Stimulated activated naive CD4-positive, alpha-beta T cell (primary cell): Measurements from ENCODE around the gene ERBB4.

Source experiments
- DNase-seq, 6 experiments: peaks; one replicate each; lab custom pipeline; 2025; lab: John Stamatoyannopoulos, UW

Gene ERBB4

DNA sequence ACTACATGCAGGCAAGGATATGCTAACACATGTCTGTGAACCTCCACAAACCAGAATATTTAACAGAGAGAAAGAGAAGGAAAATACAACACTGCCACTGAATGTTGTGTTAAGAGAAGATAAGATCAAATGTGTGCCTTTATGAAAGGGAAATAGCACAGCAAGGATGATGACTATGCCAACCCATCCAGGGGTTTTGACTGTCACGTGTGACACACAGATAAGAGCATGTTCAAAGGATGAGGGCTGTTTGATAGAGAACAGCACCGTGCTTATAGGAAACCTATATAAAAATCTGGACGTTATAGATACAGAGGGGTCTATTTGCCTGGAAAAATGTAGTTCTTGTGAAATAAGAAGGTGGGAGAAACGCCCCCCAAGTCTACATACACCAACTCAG is 1070.4 kb downstream of the ERBB4 start:
- no peak for DNase-seq

DNA sequence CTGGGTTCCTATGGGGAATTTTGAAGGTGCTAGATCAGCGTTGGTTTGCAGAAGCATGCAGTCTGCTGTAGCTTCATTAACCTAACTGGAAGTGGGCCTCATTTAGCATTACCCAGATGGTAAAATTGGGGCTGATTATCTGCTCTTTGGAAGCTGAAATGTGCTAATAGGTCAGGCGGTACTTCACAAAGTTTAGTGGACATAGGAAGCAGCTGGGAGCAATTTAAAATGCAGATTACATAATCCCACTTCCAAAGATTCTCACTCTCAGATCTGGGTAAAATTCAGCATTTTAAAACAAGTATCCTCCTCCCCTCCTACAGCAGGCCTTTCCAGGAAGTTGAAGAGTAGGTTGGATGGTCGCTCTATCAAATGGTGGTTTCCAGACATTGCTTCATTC is 1075.2 kb downstream of the ERBB4 start:
- DNase-seq: no peak

DNA sequence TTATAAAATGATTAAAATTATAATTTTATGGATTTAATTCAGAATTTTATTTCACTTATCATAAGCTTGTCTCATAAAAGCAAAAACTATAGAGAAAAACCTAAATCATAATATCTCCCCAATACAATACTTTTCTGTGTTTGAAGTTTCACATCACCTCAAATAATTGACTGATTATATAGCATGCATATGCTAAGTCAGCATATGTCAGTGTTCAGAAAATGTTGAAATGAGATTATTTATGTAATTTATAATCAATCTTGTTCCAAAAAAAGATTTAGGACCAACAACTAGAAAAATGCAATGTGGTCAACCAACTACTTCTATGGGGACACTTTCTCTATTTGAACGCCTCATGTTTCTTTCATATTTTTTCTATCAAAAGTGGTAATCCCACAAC is 1079.6 kb downstream of the ERBB4 start:
- DNase-seq: no peak

DNA sequence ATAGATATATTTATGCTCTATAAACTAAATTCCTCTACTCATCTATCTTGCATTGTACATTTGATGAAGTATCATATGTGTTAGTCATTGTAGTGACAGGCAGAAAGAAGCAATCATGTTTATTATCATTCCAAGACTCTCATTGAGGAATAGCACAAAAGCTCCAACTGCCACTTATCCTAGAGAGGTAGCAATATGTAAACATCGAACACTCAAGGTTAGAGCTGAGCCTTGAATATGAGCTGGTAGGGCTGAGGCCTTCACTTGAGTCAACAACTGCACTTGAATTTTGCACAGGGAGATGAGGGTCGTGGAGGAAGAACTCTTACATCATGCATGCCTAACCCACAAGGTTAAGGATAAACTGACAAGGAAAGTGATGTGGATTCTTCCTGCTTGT is 1081.3 kb downstream of the ERBB4 start:
- no peak for DNase-seq

DNA sequence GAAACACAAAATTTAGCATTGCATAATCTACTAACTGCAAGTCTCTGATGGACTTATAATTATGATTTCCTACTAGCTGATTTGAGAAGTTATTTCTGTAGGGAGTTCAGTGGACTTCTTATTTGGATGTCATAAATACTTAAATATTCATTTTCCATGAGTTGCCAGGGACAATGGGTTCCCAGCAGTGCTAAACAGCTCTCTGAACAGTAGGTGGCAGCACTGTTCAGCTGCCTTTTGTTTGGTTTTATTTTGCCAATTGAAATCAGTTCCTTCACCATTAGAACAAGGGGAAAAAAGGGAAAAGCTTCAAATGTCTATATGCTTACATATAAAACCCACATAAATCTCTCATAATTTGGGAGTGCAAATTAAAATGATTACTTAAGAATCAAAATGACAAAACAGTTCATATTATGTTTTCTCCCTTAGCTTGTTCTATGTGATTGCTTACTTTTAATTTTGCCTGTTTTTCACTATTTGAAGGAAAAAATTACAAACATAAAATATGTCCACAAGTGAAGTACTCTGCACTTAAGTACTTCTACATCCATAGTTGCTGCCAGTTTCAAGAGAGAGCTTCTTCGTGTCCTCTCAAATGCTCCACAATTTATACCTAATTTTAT is 1083.3 kb downstream of the ERBB4 start:
- DNase-seq: no peak

DNA sequence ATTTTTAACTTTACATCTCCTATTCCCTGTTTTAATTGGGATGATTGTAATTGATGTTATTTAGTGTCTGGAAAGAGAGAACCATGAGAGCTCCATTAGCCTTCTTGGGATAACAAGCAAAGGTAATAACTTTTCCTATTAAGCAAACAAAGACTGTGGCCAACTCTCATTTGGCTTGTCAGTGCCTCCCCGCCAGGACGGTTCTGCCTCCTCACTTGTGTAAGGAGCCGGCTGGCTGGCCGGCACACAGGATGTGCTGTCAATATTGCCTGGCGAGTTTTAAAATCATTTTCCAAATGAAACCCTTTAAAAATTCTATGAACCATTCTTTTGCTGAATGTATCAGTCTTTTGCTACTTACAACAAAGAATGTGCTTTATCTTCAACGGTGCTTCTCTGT is 1083.9 kb downstream of the ERBB4 start:
- no peak for DNase-seq

DNA sequence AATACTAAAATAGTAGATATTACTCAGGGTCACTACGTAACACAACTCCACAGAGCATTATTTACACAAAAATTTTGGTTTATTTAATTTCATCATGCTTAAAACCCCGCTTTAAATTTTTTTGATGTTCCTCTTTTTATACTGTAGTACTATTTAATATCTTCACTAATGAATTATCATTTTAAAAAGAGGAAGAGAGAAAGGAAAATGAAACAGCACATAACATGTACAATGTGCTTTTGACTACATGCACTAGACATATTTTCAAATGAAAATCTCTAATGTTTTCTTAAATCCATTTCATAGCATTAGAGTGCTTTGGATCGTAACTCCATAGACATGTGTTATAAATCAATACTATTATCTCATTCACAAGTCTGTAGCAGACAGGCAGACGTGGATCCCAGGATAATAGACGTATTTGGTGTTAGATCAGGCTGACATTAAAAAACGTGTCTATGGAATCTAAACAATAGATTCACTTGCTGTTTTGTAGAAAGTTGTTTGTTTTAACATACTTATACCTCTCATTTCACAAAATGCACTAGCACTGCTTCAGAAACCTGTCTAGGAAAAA is 1085.2 kb downstream of the ERBB4 start:
- no peak for DNase-seq

DNA sequence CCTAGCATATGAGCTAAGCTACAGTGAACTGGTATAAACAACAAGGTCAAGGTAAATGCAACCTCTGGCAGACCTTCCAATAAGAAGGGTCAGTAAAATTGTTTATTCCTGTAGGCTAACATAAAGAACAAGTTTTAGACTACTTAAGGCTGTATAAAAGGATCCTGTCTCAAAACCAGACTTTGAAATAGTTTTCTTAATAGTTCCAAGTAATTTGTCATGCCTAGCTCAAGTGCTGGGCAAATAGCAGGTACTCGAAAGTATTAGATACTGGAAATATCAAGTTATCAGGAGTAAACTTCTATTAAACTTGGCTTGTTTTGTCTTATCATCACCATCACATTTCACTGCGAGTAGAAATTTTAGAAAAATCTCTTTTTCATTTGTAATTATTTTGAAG is 1087.0 kb downstream of the ERBB4 start:
- no peak for DNase-seq

DNA sequence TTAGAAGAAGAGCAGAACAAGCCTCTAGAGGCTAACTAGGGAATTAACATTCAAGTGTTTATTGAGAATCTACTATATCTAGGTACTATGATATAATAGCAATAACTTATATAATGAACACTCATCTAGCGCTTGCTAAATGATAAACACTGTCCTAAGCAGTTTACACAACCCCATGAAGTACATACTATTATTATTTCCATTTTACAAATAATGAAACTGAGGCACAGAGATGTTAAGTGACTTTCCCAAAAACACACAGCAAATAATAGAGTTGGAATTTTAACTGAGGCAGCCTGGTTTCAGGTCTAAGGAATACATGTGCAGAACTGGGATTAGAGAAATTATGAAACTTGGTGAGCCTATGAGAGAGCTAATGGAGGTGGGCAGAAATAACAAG is 1088.8 kb downstream of the ERBB4 start:
- DNase-seq: no peak

DNA sequence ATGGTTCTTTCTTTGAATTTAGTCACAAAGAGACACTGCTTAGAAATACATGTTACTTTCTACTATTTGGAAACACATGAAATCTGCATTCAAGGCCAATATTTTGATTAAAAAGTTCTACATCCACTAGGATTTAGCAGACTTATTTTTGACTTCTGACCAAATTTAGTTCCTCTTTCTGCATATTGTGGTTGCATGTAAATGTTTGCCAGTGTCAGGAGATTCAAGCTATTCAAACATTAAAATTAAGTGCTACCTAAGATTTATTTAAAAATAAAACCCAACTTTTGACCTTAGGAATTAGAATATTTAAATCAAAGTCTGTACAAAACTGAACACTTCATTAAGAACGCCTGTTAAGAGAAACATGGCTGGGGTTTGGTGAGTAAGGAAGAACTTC is 1091.1 kb downstream of the ERBB4 start:
- DNase-seq: no peak

DNA sequence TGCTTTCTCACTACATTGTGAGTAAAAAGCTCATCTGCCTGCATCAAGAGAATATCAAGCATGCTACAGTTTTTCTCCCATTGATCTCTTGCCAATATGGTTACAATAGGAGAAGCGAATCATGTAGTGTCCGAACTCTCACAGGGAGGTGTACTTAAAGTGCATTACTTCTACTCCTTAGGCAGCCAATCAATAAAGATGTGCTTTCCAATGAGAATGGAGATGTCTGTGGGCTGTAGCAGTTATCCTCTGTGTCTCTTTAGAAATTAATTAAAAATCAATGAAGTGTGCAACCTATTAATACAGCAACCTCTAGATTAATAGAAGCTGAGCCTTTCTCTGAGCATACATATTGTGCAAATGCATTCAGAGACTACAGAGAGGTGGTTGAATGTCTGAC is 1098.5 kb downstream of the ERBB4 start:
- DNase-seq: no peak

DNA sequence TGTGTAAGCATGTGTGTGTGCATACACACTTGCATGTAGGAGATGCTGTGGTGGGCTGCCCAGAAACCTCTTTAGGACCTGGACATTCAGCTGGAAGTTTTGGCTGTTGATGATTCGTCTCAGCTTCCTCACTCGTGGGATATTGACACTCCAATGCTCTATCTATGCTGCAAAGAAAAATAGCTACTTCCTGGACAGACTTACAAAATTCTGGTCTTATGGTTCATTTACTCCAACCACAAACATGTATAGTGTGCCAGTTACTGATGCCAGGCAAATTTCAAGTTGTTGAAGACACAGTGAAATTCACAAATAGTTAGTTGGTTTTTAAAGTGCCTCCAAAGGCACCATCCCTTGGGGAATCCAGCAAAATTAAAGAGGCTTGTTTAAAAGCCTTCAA is 1099.6 kb downstream of the ERBB4 start:
- DNase-seq: no peak

DNA sequence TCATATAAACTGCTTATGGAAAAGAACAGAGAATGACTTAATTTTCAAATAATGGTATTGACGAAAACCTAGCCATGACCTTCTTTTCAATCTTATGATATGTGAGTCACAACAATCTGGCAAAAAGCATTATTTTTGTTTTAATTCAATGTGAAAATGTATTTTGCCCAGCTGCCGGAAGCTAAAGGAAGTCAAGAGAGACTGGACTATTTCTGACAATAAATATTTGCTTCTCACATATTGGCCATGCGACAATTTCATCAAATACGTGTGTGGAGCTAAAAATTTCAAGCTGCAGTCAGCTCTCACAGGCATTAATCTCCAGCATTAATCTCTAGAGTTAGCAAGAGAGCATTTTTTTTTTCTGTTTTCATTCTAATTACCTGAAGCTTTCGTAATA is 1101.2 kb downstream of the ERBB4 start:
- DNase-seq: no peak

DNA sequence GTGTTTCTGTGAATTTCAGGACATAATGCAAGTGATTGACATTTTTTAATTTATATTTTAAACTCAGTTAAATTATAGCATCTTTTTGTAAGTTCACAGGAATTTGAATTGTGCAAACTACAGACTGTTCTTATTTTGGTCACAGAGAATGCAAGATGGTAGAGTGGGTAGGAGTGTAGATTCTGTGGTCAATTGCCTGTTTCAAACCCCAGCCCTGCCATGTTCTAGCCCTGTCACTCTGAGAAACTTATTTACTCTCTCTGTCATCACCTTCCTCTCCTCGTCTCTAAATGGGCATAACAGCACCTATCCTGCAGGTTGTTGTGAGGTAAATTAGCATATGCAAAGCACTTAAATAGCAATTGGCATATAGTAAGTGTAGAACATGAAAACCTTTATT is 1102.4 kb downstream of the ERBB4 start:
- no peak for DNase-seq

DNA sequence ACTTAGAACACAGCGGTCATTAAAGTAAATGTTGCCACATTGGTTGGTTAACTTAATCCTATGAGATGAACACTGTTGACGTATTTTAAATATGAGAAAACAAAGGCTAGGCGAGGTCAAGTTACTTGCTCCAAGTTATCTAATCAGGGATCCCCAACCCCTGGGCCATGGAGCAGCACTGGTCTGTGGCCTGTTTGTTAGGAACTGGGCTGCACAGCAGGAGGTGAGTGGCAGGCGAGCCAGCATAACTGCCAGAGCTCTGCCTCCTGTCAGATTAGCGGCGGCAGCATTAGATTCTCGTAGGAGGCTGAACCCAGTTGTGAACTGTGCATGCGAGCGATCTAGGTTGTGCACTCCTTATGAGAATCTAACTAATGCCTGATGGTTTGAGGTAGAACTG is 1103.3 kb downstream of the ERBB4 start:
- no peak for DNase-seq

DNA sequence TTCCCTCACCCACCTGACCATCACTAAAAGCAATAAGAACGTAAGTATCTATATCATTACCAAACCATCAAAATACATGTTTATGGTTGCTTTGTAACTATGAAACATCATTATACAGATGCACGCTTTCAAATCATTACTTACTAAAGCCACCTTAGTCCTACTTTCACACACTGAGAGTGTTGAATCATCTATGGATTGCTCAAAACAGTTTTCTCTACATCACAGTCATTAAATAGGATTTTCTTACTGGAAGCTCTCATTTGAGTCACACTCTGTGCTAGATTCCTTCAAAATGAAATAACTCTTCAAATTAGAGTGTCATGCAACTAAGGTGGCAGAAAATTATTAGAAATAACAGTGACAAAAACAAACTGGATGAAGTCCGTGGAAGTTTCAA is 1103.8 kb downstream of the ERBB4 start:
- DNase-seq: no peak

DNA sequence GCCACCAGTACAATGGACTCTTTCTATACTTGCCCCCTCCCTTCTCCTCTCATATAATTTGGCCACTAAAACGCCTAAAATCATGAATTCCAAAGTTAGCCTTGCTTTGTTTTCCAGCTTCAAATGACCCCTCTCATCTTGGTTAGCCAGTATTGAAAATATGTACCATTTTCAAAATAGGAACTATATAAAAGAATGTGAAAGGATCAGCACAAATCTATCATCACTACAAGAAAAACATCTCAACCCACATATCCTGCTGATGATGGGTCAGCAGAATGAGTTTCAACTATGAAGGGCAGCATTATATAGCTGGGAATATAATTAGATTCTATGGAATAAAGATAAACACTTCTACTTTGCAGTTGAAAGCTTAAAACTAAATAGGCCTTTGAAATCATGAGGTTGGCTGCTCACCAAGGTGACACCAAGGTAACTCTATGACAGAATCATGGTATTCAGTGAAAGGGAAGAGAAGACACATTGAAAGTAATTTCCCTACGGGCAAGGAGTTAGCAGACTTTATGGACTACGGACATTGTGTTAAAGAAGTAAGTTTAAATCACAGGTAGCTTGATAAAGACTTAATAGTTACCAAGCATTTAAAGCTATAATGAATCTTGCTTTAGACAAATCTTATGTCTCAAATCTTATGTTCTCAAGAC is 1109.2 kb downstream of the ERBB4 start:
- DNase-seq: no peak

DNA sequence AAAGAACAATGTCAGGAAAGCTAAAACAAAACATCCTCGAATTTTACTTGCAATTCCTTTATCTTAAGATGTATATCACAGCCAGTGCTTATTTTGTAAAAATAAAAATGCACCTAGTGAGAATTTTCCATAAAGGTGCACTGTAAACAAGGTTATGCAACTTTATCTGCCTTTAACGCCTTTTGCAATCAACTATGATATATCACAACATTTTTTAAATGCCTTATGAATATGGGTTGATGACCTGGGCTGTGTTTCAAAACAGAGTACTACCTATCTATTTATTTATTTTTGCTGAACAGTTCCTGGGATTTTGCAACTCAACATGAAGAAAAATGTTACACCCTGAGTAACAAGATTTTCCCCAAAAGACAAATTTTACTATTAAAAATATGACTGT is 1112.4 kb downstream of the ERBB4 start:
- no peak for DNase-seq

DNA sequence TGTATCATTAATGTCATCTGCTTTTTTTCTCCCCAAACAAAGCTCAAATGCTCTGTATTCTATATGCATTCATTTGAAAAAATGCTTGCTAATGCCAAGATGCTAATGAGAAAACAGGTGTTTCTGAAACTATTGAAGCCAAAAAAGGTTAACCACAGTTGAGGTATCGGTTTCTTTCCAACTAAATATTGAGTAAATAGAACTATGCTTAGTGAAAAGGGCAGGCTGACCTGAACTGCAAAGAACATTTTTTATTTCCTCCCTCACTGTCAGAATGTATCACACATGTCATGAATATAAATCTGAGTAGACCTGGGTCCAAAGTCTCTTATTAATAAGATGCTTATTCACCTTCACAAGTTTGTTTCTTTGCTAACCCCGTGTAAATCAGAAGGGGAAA is 1115.6 kb downstream of the ERBB4 start:
- DNase-seq: no peak

DNA sequence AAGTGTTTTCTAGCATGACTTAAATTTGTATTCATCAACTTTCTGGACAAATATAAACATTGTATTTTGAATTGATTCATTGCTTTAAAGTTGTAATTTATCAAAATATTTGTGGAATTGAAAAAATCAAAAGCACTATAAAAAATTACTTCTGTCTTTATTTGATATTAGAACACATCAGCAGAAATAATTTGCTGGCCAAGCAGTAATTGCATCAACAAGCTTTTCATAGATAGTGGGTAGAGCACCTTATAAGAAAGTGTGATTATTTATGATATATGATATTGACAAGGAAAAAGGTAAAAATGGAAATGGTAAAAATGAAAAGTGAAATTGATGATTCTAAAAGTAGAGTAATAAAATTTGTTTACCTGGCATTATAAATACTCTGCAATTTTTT is 1121.1 kb downstream of the ERBB4 start:
- no peak for DNase-seq

DNA sequence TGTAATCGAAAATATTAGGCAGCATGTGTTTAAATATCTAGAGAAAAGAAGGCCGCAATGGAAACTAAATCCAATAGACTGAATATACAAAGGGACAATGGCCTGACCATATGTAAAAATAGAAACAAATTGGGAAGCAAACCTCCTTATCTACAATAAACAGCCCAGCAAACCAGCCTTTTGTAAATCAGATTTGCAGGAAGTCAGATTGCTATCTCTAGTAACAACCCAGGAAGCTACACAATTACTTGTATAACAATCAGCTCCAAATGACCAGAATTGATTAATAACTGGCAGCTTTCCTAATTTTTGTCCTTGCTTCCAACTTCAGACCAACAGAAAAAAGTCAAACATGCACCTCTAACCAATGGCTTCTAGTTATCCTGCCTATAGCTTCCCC is 1122.2 kb downstream of the ERBB4 start:
- DNase-seq: no peak

DNA sequence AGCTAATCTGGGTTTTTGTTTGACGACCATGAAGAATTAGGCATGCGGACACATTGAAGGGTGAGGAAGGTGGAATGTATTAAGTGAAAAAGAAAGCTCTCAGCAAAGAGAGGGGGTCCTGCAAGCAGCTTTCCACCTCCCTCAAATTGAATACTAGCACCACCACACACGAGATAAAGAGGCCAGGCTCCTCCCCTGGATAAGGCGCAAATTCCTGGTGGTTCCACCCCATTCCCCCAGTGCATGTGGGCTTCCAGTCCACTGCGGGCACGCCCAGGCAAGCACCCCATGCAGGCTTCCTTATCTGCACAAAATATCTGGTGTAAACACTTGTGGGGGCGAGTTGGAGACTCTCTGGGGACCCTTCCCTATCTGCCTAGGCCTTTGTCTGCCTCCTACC is 1124.9 kb downstream of the ERBB4 start:
- no peak for DNase-seq

DNA sequence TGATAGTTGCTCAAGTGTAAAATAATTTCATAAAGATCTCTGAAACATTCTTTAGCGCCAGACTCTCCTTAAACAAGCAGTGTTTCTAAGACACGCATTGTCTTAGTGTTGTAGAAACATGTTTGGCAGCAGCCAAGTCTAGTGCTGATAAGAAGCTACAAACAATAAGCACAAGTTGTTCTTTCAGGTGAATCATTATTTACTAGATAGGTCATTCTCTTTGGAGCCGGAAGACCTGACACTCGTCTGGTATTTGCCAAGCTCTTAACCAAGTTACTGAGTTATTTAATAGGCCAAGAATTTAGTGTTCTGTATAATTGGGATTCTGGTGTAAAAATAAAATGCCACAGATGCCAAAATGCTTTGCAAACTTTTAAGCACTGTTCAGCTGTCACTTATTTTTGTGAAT is 1130.1 kb downstream of the ERBB4 start:
- DNase-seq: no peak

DNA sequence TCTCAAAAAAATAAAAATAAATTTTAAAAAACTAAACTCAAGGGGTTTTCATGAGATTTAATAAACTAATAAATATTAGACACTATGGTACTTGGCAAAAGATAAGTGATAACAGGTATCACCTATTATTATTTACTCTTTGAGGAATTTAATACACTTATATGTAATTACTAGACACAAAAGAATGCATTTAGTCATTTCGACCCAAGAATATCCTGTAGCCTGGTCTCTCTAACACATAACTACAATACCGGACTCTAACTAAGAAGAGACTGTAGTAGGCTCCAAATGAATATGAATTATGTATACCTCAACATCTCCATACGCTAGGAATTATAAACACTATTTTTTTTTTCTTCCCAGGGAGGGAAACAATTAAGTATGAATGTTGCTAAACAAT is 1131.5 kb downstream of the ERBB4 start:
- DNase-seq: no peak
